Hematopoietic multipotent progenitor cell treated with erythropoietin and hydrocortisone succinate and interleukin-3 and kit ligand, for 8 days (in vitro differentiated cells): Measurements from ENCODE around the gene SLCO2B1.

Experiments
- DNase-seq: peaks from one replicate; pipeline ENCODE4 v3.0.0-alpha.2; 2015

Gene SLCO2B1

GRCh38 chr11:75145196-75145971, 5.5 kb upstream of the SLCO2B1 start:
- DNase-seq, result no peak

- DNase-seq, result no peak
Measured at GRCh38 chr11:75145972-75146519, 4.9 kb upstream of the SLCO2B1 start.

GRCh38 chr11:75146711-75147110, 4.2 kb upstream of the SLCO2B1 start:
- DNase-seq, result no peak

- no peak for DNase-seq
Measured at GRCh38 chr11:75147191-75147874, 3.6 kb upstream of the SLCO2B1 start.

- no peak for DNase-seq
Measured at GRCh38 chr11:75147875-75148263, 3.0 kb upstream of the SLCO2B1 start.

- DNase-seq, result no peak
Measured at GRCh38 chr11:75148436-75148983, 2.4 kb upstream of the SLCO2B1 start.

GRCh38 chr11:75149766-75150465, 991 bp upstream of the SLCO2B1 start:
- no peak for DNase-seq

GRCh38 chr11:75151346-75152047, 590 bp downstream of the SLCO2B1 start:
- no peak for DNase-seq

- no peak for DNase-seq
Measured at GRCh38 chr11:75152090-75152489, 1.2 kb downstream of the SLCO2B1 start.

GRCh38 chr11:75152651-75153427, 1.9 kb downstream of the SLCO2B1 start:
- no peak for DNase-seq

GRCh38 chr11:75154646-75155569, 4.0 kb downstream of the SLCO2B1 start:
- no peak for DNase-seq

GRCh38 chr11:75155570-75156422, 4.9 kb downstream of the SLCO2B1 start:
- DNase-seq, result no peak

- DNase-seq, result no peak
Measured at GRCh38 chr11:75158241-75158640, 7.3 kb downstream of the SLCO2B1 start.

GRCh38 chr11:75158696-75159150, 7.8 kb downstream of the SLCO2B1 start:
- DNase-seq, result no peak

- DNase-seq, result no peak
Measured at GRCh38 chr11:75159151-75159953, 8.4 kb downstream of the SLCO2B1 start.

GRCh38 chr11:75160220-75160757, 9.4 kb downstream of the SLCO2B1 start:
- DNase-seq, result no peak

- DNase-seq, result no peak
Measured at GRCh38 chr11:75160880-75161279, 10.0 kb downstream of the SLCO2B1 start.

GRCh38 chr11:75161506-75162095, 10.7 kb downstream of the SLCO2B1 start:
- no peak for DNase-seq
